Muscle of leg (tissue), 11 donors: Measurements from ENCODE around the gene COPS9. TPM values are rescaled to one million over a fixed set of nuclear protein-coding genes. Genes with fewer than 3 reads are reported as not detected.

Experiments used
- DNase-seq: peaks from one replicate; pipeline ENCODE4 v3.0.0; 2013
- H3K27ac ChIP-seq: one replicate; pipeline ENCODE4 v1.5.1; 2013; ENCODE audit warnings: mild to moderate bottlenecking, low read length, control low read depth
- H3K27me3 ChIP-seq: one replicate; pipeline ENCODE4 v1.6.1; 2013; ENCODE audit warnings: low read length; ENCODE audit not compliant: control insufficient read depth, insufficient read depth
- H3K36me3 ChIP-seq: one replicate; pipeline ENCODE4 v1.6.1; 2013; ENCODE audit warnings: low read length; ENCODE audit not compliant: control insufficient read depth, insufficient read depth
- H3K4me1 ChIP-seq: one replicate; pipeline ENCODE4 v1.6.1; 2013; ENCODE audit warnings: low read length; ENCODE audit not compliant: control insufficient read depth, insufficient read depth
- H3K4me3 ChIP-seq: one replicate; pipeline ENCODE4 v1.5.1; 2013; ENCODE audit warnings: low read length, control low read depth
- H3K9me3 ChIP-seq: replicated peaks from 2 replicates; pipeline ENCODE4 v1.6.1; 2013; ENCODE audit warnings: low read depth, low read length; ENCODE audit not compliant: control insufficient read depth
- WGBS: methylation state at CpG from one replicate; pipeline ENCODE4 v1.1.5; 2013; ENCODE audit warnings: missing lambda C conversion rate; ENCODE audit not compliant: insufficient coverage; 5-methylcytosine and 5-hydroxymethylcytosine counted together
- polyA plus RNA-seq, 8 donors: library from polyadenylated mRNA; unstranded; fragments of 120-200 nt; gene quantifications; one replicate each; pipeline versions ENCODE4 v1.2.1 to v1.2.3, GENCODE V29; 2013; ENCODE audit warnings: inconsistent platforms in 1 of 8, low replicate concordance in 1 of 8; ENCODE audit not compliant: insufficient read length in 8 of 8, insufficient read depth in 1 of 8
- total RNA-seq: library from RNA; stranded (reverse); fragments of 120-200 nt; gene quantifications from one replicate; pipeline ENCODE4 v1.2.4, GENCODE V29; 2013

The COPS9 gene
- total and polyA plus RNA-seq, 9 donors = 88.6 to 210 (median 108) TPM

DNA sequence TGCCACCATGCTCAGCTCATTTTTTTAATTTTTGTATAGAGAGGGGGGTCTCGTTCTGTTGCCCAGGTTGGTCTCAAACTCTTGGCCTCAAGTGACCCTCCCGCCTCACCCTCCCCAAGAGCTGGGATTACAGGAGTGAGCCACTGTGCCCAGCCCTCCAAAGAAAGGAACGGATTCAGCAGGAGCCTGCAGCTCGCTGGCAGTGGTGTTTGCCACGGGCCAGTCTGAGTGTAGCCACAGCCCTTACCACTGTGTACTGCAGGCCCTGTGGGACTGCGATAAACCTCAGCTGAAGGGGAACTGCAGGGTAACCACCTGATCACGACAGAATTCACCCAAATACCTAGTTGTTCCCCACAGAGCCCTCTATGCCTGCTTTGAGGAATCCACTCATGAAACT, 6.8 kb downstream of the COPS9 start:
- Histone ChIP-seq H3K4me3 (no peak overlapping the region), H3K9me3 (no peaks in the 10 kb centered on the region), H3K27me3 (no peaks in the 10 kb centered on the region), H3K36me3 (peaks cover 73% of the 10 kb centered on the region), H3K4me1 (peaks cover 3% of the 10 kb centered on the region), H3K27ac (no peak overlapping the region)
- DNase-seq = no peak
- WGBS = 69% methylated on average over 6 of the region's 7 CpGs

DNA sequence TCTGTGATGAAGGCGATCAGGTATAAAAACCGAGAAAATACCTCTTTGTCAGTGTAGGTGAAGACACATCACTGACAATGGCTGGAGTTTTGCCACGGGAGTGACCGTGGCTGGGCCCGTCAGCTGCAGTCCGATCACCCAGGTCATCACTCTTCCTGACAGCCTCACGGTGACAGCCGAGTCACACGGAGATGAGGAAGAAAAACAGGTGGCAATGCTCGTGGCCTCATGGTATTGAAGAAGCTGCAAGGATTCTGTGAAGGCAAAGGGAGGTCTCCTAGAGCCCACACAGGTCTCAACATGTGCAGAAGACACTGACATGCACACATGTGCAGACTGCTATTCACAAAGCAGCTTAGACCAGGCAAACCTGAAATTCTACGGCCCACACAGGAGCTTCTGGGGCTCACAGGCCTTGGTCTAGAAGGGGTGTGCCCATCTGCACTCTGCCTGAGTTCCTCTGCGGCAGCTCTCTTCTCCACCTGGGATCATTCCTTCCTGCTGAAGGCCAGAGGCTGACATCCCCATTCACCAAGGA, 7.4 kb downstream of the COPS9 start:
- Histone ChIP-seq H3K4me1 (peaks cover 3% of the 10 kb centered on the region), H3K9me3 (no peaks in the 10 kb centered on the region), H3K27me3 (no peaks in the 10 kb centered on the region), H3K4me3 (no peak overlapping the region), H3K27ac (no peak overlapping the region), H3K36me3 (peaks cover 69% of the 10 kb centered on the region)
- DNase-seq = peak; percentile 44
- 85% methylated on average over 9 of the region's 12 CpGs for WGBS

DNA sequence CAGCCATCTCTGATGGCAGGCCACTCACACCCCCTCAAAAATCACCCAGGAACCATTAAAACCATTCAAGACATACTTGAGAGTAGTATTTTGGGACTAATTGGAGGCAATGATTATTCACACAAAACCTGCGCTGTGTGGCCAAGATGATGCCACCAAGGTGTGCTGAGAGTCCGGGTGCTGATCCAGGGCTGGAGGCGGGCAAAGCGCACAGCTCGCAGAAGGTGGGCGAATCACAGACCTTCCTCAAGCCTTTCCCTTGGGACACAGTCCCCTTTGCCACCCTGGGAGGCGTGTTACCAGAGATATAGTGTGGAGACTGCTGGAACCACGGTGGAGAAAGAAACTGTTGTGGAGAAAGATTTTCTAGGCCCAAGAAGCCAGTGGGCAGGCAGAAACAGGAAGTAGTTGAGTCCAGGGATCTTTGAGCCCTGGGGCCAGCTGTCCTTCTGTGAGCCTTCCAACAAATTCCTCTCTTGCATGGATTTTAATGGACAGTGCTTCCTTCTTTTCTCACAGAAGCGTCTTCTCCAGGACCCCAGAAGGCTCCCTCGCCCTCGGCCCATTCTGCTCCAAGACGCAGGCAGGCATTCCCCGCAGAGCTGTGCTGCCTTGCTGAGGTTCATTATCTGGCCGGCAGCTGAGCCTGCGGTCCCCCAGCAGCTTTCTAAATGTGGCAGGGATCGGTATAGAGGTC, 8.0 kb downstream of the COPS9 start:
- WGBS = 77% methylated on average over 9 of the region's 16 CpGs
- Histone ChIP-seq H3K27me3 (no peaks in the 10 kb centered on the region), H3K36me3 (peaks cover 63% of the 10 kb centered on the region), H3K27ac (no peak overlapping the region), H3K9me3 (no peaks in the 10 kb centered on the region), H3K4me1 (peaks cover 3% of the 10 kb centered on the region), H3K4me3 (no peak overlapping the region)
- DNase-seq = no peak

DNA sequence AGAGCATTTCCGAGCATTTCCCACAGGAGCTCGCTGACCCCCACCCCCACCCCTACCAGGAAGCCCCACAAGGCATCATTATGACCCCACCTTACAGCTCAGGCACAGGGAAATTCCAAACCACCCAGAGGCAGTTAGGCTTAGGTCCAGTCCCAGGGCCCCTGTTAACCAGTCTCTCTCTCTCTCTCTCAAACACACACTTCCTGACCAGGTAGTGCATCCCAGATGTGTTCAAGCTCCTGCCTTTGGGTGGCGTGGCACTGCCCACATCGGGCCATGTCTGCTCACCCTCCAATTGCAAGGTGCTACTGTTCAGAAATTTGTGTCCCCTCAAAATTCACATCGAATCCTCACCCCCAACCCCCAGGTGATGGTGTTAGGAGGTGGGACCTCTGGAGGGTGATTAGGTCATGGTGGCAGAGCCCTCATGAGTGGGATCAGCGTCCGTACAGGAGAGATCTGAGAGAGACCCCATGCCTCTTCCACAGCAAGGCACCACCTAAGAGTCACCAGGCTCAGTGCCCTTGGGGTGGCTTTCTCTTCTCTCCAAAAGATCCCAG, 8.8 kb downstream of the COPS9 start:
- Histone ChIP-seq H3K36me3 (peaks cover 55% of the 10 kb centered on the region), H3K9me3 (no peaks in the 10 kb centered on the region), H3K27me3 (no peaks in the 10 kb centered on the region), H3K4me3 (no peak overlapping the region), H3K4me1 (peaks cover 3% of the 10 kb centered on the region), H3K27ac (no peak overlapping the region)
- DNase-seq = no peak
- 92% methylated on average over 2 of the region's 7 CpGs for WGBS

DNA sequence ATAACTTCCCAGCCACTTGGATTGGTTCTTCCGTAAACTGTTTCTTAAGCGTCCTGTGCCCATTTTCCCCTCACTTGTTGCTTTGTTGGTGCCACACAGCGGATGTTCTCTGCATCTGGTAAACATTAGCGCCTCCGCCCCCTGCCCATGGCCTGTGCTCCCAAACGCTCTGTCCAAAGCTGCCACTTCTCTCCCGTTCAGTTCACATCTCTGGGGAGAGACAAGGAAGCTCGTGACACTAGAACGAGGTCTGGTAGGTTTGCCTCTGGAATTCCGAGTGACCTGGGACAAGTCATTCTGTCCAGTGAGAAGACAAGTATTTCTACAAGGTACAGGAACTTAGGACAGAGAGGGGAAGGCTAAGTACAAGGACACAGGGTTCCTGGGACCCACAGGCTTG, 9.4 kb downstream of the COPS9 start:
- H3K36me3 ChIP-seq = peaks cover 49% of the 10 kb centered on the region
- H3K4me3 ChIP-seq = no peak overlapping the region
- peaks cover under 1% of the 10 kb centered on the region for H3K27me3 ChIP-seq
- H3K27ac ChIP-seq = no peak overlapping the region
- peaks cover 3% of the 10 kb centered on the region for H3K4me1 ChIP-seq
- WGBS = 81% methylated on average over 10 of the region's 10 CpGs
- H3K9me3 ChIP-seq = no peaks in the 10 kb centered on the region
- no peak for DNase-seq

DNA sequence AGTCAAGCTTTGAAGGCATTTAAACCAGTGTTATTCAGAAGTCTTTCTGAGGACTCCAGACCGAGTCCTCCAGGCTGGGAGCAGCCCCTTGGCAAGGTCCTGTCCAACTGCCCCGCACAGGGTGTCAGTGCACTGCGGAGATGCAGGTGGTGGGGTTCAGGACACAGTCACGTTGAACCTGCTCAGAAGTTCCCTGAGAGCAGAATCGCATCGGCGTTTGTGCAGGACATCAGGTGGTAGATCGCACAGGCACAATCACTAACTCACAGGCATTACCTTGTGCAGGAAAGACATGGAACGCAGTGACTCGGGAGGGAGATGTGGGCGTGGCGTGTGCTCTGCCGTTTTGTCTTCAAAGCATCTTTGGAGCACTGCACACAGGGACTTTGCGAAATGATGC, 10.4 kb downstream of the COPS9 start:
- no peak for DNase-seq

DNA sequence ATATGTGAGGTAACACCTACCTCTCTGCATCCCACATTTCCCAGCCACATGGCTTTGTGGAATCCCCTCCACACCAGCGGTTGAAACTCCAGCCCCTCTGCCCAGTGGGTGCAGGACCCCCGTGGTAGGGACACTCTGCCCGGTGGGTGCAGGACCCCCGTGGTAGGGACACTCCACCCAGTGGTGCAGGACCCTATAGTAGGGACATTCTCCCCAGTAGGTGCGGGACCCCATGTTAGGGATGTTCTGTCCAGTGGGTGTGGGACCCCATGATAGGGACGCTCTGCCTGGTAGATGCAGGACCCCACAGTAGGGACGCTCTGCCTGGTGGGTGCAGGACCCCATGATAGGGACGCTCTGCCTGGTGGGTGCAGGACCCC, 11.5 kb downstream of the COPS9 start:
- WGBS = 97% methylated on average over 4 of the region's 8 CpGs
- Histone ChIP-seq H3K27me3 (peaks cover 3% of the 10 kb centered on the region), H3K27ac (no peak overlapping the region), H3K36me3 (peaks cover 28% of the 10 kb centered on the region), H3K9me3 (no peaks in the 10 kb centered on the region), H3K4me3 (no peak overlapping the region), H3K4me1 (peaks cover 3% of the 10 kb centered on the region)
- DNase-seq = no peak

More for the DNA sequence above, 10.4 kb downstream of the COPS9 start:
- peaks cover 3% of the 10 kb centered on the region for H3K4me1 ChIP-seq
- WGBS = 96% methylated on average over 13 of the region's 14 CpGs
- H3K27ac ChIP-seq = no peak overlapping the region
- H3K4me3 ChIP-seq = no peak overlapping the region
- peaks cover 3% of the 10 kb centered on the region for H3K27me3 ChIP-seq
- peaks cover 39% of the 10 kb centered on the region for H3K36me3 ChIP-seq
- H3K9me3 ChIP-seq = no peaks in the 10 kb centered on the region

DNA sequence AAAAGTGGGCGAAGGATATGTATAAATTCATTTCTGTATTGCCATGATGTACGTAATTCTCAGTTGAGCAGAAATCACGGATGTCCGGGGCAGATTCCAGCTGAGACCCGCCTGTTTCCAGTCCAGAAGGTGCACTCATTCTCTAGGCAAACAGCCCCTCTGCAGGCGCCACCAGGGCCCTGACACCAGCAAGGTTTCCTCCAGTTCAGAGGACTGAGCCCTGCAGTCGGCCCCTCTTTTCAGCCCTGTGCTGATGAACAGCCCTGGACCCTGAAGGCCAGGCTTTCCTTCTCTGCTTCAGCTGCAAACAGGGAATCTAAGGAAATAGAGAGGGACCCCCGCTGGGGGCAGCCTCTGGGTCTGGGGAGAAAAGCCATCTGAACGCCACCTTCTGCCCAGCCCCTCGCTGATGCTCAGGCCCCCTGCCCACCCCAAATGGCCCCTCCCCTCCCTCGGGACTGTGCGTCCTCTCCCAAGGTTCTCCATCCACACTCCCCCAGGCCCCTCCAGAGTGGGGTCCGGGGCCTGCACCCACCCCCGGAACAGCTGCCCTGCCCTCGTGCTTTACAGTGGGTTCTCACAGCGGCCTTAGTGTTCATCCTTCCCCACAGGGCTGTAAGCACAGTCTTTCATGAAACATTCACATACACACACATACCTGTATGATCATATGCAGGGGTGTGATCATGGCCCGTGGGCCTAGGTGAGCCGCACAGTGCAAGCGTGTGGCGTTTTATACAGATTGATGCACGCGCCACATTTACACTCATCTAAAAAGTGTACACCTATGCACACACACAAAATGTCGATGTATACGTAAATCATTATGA, 12.1 kb downstream of the COPS9 start:
- no peak overlapping the region for H3K27ac ChIP-seq
- peaks cover 3% of the 10 kb centered on the region for H3K27me3 ChIP-seq
- H3K36me3 ChIP-seq = peaks cover 22% of the 10 kb centered on the region
- peaks cover 3% of the 10 kb centered on the region for H3K4me1 ChIP-seq
- H3K4me3 ChIP-seq = no peak overlapping the region
- WGBS = 75% methylated on average over 11 of the region's 24 CpGs
- no peak for DNase-seq
- H3K9me3 ChIP-seq = no peaks in the 10 kb centered on the region

DNA sequence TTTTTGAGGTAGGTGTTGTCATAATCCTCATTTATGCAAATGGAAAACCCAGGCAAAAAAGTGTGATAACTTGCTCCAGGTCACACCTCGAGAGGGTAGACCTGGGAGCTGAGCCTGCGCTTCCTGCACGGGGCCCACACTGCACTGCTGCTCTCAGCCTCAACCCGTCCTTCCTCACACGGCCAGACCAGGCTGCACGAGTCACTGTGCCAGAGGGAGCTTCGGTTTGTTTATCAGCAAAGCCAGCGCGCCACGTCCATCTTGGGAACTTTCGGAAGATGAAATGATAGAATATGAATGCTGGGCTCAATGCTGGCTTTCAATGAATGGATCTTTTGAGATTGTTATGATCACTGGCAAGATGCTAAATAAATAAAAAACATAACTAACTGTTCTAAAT, 14.4 kb downstream of the COPS9 start:
- Histone ChIP-seq H3K27ac (no peak overlapping the region), H3K27me3 (peaks cover 3% of the 10 kb centered on the region), H3K36me3 (peaks cover 3% of the 10 kb centered on the region), H3K9me3 (no peaks in the 10 kb centered on the region), H3K4me1 (no peaks in the 10 kb centered on the region), H3K4me3 (no peak overlapping the region)
- WGBS = 59% methylated on average over 3 of the region's 11 CpGs
- no peak for DNase-seq

DNA sequence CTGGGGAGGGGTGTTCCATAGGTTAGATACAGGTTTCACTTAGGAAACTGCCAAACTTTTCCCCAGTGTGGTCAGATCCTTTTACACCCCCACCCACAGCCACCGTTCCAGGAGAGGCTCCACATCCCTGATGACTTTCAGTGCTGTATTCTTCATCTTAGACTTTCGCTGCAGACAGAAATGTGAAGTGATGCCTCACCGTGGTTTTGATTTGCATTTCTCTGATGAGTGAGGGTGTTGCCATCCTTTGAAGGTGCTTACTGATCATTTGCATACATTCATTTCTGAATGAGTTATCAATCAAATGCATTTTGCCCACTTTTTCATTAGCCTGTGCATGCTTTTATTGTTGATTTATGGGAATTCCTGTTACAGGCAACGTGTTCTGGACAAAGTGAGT, 14.9 kb downstream of the COPS9 start:
- peaks cover 3% of the 10 kb centered on the region for H3K27me3 ChIP-seq
- peaks cover 3% of the 10 kb centered on the region for H3K36me3 ChIP-seq
- H3K4me3 ChIP-seq = no peak overlapping the region
- no peaks in the 10 kb centered on the region for H3K9me3 ChIP-seq
- WGBS = no CpG with 5 or more reads among the region's 4 CpGs
- no peaks in the 10 kb centered on the region for H3K4me1 ChIP-seq
- H3K27ac ChIP-seq = no peak overlapping the region
- no peak for DNase-seq
